Measurements from ENCODE around the gene AP3D1.
"Not testable (repeated sequence)": the region's sequence is repeated elsewhere in the genome, so short reads cannot be mapped to it uniquely, and the experiment has no call there.

DNA sequence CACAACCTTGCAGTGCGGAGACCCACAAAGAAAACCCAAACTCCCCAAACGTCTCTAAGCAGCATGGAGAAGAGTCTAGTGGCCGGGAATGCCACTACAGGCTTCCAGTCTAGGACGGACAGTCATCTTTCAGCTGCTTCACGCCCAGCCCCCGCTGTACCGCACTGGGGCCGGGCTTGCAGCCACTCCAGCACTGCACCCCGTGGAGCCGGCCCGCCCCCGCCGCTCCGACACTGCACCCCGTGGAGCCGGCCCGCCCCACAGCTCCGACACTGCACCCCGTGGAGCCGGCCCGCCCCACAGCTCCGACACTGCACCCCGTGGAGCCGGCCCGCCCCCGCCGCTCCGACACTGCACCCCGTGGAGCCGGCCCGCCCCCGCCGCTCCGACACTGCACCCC, 23.1 kb downstream of the AP3D1 start:
- TF ChIP-seq, protein P1, sequence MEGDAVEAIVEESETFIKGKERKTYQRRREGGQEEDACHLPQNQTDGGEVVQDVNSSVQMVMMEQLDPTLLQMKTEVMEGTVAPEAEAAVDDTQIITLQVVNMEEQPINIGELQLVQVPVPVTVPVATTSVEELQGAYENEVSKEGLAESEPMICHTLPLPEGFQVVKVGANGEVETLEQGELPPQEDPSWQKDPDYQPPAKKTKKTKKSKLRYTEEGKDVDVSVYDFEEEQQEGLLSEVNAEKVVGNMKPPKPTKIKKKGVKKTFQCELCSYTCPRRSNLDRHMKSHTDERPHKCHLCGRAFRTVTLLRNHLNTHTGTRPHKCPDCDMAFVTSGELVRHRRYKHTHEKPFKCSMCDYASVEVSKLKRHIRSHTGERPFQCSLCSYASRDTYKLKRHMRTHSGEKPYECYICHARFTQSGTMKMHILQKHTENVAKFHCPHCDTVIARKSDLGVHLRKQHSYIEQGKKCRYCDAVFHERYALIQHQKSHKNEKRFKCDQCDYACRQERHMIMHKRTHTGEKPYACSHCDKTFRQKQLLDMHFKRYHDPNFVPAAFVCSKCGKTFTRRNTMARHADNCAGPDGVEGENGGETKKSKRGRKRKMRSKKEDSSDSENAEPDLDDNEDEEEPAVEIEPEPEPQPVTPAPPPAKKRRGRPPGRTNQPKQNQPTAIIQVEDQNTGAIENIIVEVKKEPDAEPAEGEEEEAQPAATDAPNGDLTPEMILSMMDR (IDR thresholded peaks at IDR 0.05): not testable (repeated sequence)
- not testable (repeated sequence) for TF ChIP-seq ZFX (IDR thresholded peaks at IDR 0.05; ENCODE audit: borderline replicate concordance)
